Thyroid gland (tissue), 4 donors: ENCODE measurements around the gene FTSJ1.

ENCODE experiments used
- CTCF ChIP-seq, 6 experiments: fragments of 200-600 bp in 3 of 6; fragments of 450-650 bp in 3 of 6; sonication (generic) in 3 of 6; IDR thresholded peaks; one replicate each; pipeline ENCODE4 v1.5.1; 2016 to 2019; ENCODE audit warnings: antibody characterized with exemption in 6 of 6, mild to moderate bottlenecking in 2 of 6, inconsistent platforms in 1 of 6, moderate library complexity in 1 of 6
- POLR2A ChIP-seq, 2 donors: fragments of 450-650 bp; IDR thresholded peaks; one replicate each; pipeline ENCODE4 v1.6.1; 2017; ENCODE audit warnings: antibody characterized with exemption in 2 of 2, mild to moderate bottlenecking in 2 of 2, moderate library complexity in 1 of 2

GRCh38 chrX:48450076-48450475 lies 25.9 kb upstream of the FTSJ1 start:
- TF ChIP-seq CTCF (IDR thresholded peaks at IDR 0.05): no peak
- no peak for TF ChIP-seq POLR2A (IDR thresholded peaks at IDR 0.05)
